Hepatocyte (in vitro differentiated cells): ENCODE results near the gene C19orf38.

Experiments used
- EZH2 ChIP-seq: fragments of 200-600 bp; sonication (generic); IDR thresholded peaks from 2 replicates; pipeline ENCODE4 v1.6.1; 2016; ENCODE audit warnings: antibody characterized with exemption, mild to moderate bottlenecking, borderline replicate concordance
- EZH2phosphoT487 ChIP-seq: fragments of 200-600 bp; sonication (generic); IDR thresholded peaks from one replicate; pipeline ENCODE4 v1.6.1; 2018; ENCODE audit warnings: antibody characterized with exemption, mild to moderate bottlenecking, low read depth, moderate library complexity; ENCODE audit not compliant: unreplicated experiment, severe bottlenecking
- TF ChIP-seq, protein P1 (sequence below): fragments of 200-600 bp; sonication (generic); IDR thresholded peaks from 2 replicates; pipeline ENCODE4 v1.5.1; 2016; ENCODE audit warnings: antibody characterized with exemption, mild to moderate bottlenecking; ENCODE audit not compliant: poor library complexity

DNA sequence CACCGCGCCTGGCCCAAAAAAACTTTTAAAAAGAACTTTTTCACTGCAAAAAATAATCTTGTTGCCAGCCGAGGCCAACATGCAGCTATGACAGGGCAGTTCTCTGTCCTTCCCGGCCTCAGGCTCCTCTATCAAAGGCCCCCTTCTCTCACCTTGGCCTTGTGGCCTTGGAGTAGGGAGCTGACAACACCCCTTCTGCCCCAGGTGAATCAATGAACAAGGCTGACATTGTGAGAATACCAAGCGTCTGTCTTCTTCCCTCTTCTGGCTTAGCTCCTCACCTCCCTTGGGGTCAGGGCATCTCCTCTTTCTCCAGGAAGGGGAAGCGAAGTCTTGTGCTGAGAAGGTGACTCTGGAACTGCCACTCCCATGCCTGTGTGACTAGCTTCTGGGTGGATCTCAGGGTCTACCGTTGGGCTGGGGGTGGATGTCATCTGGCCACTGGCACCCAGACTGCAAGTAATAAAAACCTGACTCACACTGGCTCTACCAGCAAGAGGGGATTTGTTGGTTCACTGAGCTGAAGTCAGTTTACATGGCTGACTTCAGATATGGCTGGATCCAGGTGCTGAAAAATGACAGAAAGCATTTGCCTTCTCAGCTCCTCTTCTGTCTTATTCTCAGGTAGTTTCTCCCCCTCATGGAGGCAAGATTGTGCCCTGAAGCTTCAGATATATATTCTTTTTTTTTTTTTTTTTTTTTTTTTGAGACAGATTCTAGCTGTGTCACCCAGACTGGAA, 6.3 kb downstream of the C19orf38 start:
- TF ChIP-seq, protein P1, sequence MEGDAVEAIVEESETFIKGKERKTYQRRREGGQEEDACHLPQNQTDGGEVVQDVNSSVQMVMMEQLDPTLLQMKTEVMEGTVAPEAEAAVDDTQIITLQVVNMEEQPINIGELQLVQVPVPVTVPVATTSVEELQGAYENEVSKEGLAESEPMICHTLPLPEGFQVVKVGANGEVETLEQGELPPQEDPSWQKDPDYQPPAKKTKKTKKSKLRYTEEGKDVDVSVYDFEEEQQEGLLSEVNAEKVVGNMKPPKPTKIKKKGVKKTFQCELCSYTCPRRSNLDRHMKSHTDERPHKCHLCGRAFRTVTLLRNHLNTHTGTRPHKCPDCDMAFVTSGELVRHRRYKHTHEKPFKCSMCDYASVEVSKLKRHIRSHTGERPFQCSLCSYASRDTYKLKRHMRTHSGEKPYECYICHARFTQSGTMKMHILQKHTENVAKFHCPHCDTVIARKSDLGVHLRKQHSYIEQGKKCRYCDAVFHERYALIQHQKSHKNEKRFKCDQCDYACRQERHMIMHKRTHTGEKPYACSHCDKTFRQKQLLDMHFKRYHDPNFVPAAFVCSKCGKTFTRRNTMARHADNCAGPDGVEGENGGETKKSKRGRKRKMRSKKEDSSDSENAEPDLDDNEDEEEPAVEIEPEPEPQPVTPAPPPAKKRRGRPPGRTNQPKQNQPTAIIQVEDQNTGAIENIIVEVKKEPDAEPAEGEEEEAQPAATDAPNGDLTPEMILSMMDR, result no peak
- TF ChIP-seq EZH2 (no peak), EZH2phosphoT487 (no peak)
